Measurements from ENCODE around the gene JPH2.

The JPH2 gene

DNA sequence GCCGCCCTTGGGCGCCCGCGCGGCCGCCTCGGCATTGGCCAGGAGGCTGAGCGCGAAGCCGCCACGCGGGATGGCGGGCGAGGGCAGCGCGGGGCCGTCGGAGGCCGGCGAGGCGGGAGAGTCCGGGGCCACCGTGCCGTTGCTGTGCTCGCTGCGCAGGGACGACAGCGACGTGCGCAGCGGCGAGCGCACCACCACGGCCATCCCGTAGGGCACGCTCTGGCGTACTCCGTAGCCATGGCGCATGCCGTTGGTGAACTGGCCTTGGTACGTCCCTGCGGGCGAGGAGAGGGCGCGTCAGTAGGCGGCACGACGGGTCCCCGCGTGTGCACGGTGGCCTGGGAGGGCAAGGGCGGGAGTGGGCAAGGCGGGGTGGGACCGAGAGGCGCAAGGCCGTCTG is 26.9 kb downstream of the JPH2 start:
- ATAC-seq = no peak
- no peak for TF ChIP-seq TCF4 (CRISPR knock-in tag; IDR thresholded peaks at IDR 0.05; ENCODE audit: borderline replicate concordance)
- TF ChIP-seq ZNF8 (CRISPR knock-in tag; IDR thresholded peaks at IDR 0.05) = no peak
- TF ChIP-seq ARNTL (CRISPR knock-in tag; IDR thresholded peaks at IDR 0.05; ENCODE audit: borderline replicate concordance, low read depth) = no peak
- TF ChIP-seq, protein P1, sequence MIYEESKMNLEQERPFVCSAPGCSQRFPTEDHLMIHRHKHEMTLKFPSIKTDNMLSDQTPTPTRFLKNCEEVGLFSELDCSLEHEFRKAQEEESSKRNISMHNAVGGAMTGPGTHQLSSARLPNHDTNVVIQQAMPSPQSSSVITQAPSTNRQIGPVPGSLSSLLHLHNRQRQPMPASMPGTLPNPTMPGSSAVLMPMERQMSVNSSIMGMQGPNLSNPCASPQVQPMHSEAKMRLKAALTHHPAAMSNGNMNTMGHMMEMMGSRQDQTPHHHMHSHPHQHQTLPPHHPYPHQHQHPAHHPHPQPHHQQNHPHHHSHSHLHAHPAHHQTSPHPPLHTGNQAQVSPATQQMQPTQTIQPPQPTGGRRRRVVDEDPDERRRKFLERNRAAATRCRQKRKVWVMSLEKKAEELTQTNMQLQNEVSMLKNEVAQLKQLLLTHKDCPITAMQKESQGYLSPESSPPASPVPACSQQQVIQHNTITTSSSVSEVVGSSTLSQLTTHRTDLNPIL (CRISPR knock-in tag; IDR thresholded peaks at IDR 0.05; ENCODE audit: low read depth) = no peak
- TF ChIP-seq, protein P2, sequence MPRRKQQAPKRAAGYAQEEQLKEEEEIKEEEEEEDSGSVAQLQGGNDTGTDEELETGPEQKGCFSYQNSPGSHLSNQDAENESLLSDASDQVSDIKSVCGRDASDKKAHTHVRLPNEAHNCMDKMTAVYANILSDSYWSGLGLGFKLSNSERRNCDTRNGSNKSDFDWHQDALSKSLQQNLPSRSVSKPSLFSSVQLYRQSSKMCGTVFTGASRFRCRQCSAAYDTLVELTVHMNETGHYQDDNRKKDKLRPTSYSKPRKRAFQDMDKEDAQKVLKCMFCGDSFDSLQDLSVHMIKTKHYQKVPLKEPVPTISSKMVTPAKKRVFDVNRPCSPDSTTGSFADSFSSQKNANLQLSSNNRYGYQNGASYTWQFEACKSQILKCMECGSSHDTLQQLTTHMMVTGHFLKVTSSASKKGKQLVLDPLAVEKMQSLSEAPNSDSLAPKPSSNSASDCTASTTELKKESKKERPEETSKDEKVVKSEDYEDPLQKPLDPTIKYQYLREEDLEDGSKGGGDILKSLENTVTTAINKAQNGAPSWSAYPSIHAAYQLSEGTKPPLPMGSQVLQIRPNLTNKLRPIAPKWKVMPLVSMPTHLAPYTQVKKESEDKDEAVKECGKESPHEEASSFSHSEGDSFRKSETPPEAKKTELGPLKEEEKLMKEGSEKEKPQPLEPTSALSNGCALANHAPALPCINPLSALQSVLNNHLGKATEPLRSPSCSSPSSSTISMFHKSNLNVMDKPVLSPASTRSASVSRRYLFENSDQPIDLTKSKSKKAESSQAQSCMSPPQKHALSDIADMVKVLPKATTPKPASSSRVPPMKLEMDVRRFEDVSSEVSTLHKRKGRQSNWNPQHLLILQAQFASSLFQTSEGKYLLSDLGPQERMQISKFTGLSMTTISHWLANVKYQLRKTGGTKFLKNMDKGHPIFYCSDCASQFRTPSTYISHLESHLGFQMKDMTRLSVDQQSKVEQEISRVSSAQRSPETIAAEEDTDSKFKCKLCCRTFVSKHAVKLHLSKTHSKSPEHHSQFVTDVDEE (CRISPR knock-in tag; IDR thresholded peaks at IDR 0.05) = no peak
- TF ChIP-seq BACH2 (CRISPR knock-in tag; IDR thresholded peaks at IDR 0.05; ENCODE audit: borderline replicate concordance) = no peak

DNA sequence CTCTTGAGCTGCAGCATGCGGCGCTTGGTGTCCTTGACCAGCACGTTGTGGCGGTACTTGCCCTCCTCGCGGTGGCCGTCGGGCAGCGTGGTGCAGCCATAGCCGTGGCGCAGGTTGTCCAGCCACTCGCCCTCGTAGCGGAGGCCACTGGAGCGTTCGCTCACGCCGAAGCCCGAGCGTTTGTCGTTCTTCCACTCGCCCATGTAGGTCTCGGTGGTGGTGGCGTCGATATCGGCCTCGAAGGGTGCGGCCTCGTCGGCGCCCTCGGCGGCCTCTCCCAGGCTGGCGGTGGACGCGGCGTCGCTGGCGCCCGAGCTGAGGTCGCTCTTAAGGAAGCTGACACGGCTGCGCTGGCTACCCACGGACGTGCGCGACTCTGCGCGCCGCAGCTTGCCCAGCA is 27.3 kb downstream of the JPH2 start:
- ATAC-seq = no peak
- TF ChIP-seq ISL1 (CRISPR knock-in tag; IDR thresholded peaks at IDR 0.05) = no peak
- no peak for TF ChIP-seq SNAI2 (CRISPR knock-in tag; IDR thresholded peaks at IDR 0.05)
- TF ChIP-seq OSR1 (CRISPR knock-in tag; IDR thresholded peaks at IDR 0.05) = no peak
- no peak for TF ChIP-seq ZFP30 (CRISPR knock-in tag; IDR thresholded peaks at IDR 0.05)
- TF ChIP-seq ZNF70 (CRISPR knock-in tag; IDR thresholded peaks at IDR 0.05) = no peak

DNA sequence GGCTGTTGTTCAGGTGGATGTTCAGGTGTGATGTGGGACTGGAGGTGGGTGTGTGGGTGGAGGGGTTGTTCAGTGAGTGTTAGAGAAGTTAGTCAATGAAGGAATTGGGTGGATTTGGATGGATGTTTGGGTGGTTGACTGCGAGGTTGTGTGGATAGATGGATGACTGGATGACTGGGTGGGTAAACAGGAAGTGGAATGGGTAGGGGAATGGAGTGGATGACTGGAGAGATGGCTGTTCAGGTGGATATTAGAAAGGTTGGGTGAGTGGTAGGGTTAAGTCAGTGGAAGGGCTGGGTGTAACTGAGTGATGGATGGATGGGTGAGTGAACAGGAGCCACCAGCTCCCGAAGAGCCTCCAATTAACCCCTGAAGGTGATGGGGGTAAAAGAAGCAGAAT is 27.9 kb downstream of the JPH2 start:
- TF ChIP-seq OSR1 (CRISPR knock-in tag; IDR thresholded peaks at IDR 0.05) (no peak), ARNTL (CRISPR knock-in tag; IDR thresholded peaks at IDR 0.05; ENCODE audit: borderline replicate concordance, low read depth) (no peak), RARB (CRISPR knock-in tag; IDR thresholded peaks at IDR 0.05) (no peak), ZFP30 (CRISPR knock-in tag; IDR thresholded peaks at IDR 0.05) (no peak), ZNF565 (CRISPR knock-in tag; conservative IDR thresholded peaks at IDR 0.05; ENCODE audit: low read depth) (no peak), ZNF8 (CRISPR knock-in tag; IDR thresholded peaks at IDR 0.05) (no peak), BACH2 (CRISPR knock-in tag; IDR thresholded peaks at IDR 0.05; ENCODE audit: borderline replicate concordance) (no peak), ZNF70 (CRISPR knock-in tag; IDR thresholded peaks at IDR 0.05) (no peak), PPARA (CRISPR knock-in tag; IDR thresholded peaks at IDR 0.05; ENCODE audit: borderline replicate concordance) (no peak), TCF4 (CRISPR knock-in tag; IDR thresholded peaks at IDR 0.05; ENCODE audit: borderline replicate concordance) (no peak), ESRRG (CRISPR knock-in tag; IDR thresholded peaks at IDR 0.05) (no peak), CSDC2 (CRISPR knock-in tag; IDR thresholded peaks at IDR 0.05) (no peak)
- TF ChIP-seq, protein P3, sequence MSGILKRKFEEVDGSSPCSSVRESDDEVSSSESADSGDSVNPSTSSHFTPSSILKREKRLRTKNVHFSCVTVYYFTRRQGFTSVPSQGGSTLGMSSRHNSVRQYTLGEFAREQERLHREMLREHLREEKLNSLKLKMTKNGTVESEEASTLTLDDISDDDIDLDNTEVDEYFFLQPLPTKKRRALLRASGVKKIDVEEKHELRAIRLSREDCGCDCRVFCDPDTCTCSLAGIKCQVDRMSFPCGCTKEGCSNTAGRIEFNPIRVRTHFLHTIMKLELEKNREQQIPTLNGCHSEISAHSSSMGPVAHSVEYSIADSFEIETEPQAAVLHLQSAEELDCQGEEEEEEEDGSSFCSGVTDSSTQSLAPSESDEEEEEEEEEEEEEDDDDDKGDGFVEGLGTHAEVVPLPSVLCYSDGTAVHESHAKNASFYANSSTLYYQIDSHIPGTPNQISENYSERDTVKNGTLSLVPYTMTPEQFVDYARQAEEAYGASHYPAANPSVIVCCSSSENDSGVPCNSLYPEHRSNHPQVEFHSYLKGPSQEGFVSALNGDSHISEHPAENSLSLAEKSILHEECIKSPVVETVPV (CRISPR knock-in tag; IDR thresholded peaks at IDR 0.05) = no peak
- TF ChIP-seq, protein P4, sequence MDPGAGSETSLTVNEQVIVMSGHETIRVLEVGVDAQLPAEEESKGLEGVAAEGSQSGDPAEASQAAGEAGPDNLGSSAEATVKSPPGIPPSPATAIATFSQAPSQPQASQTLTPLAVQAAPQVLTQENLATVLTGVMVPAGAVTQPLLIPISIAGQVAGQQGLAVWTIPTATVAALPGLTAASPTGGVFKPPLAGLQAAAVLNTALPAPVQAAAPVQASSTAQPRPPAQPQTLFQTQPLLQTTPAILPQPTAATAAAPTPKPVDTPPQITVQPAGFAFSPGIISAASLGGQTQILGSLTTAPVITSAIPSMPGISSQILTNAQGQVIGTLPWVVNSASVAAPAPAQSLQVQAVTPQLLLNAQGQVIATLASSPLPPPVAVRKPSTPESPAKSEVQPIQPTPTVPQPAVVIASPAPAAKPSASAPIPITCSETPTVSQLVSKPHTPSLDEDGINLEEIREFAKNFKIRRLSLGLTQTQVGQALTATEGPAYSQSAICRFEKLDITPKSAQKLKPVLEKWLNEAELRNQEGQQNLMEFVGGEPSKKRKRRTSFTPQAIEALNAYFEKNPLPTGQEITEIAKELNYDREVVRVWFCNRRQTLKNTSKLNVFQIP (CRISPR knock-in tag; IDR thresholded peaks at IDR 0.05; ENCODE audit: borderline replicate concordance, low read depth) = no peak
- no peak for ATAC-seq

DNA sequence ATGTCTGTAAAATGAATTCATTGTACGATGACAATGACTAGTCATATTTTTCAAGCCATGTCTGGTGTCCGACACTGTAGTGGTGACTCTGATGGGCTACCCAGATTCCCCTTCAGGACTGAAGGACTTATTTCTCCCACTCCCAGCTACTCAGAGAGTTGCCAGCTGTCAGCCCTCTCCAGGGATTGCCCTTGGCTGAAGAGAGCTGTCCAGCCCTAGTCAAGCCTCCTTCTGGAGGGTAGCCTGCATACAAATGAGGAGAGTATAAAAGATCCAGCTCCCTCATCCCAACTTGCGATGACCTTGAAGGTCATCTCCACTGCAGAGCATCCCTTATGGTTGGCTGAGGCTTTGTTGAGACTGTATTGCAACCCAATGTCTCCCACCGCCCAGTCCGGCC is 29.9 kb downstream of the JPH2 start:
- TF ChIP-seq, protein P5, sequence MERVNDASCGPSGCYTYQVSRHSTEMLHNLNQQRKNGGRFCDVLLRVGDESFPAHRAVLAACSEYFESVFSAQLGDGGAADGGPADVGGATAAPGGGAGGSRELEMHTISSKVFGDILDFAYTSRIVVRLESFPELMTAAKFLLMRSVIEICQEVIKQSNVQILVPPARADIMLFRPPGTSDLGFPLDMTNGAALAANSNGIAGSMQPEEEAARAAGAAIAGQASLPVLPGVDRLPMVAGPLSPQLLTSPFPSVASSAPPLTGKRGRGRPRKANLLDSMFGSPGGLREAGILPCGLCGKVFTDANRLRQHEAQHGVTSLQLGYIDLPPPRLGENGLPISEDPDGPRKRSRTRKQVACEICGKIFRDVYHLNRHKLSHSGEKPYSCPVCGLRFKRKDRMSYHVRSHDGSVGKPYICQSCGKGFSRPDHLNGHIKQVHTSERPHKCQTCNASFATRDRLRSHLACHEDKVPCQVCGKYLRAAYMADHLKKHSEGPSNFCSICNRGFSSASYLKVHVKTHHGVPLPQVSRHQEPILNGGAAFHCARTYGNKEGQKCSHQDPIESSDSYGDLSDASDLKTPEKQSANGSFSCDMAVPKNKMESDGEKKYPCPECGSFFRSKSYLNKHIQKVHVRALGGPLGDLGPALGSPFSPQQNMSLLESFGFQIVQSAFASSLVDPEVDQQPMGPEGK (CRISPR knock-in tag; IDR thresholded peaks at IDR 0.05; ENCODE audit: borderline replicate concordance) = no peak
- TF ChIP-seq, protein P1 (CRISPR knock-in tag; IDR thresholded peaks at IDR 0.05; ENCODE audit: low read depth) = no peak
- TF ChIP-seq SNAI2 (CRISPR knock-in tag; IDR thresholded peaks at IDR 0.05) (no peak), BACH2 (CRISPR knock-in tag; IDR thresholded peaks at IDR 0.05; ENCODE audit: borderline replicate concordance) (no peak), TCF4 (CRISPR knock-in tag; IDR thresholded peaks at IDR 0.05; ENCODE audit: borderline replicate concordance) (no peak)
- ATAC-seq = no peak
